ENCODE results near the gene GRB14.

The GRB14 gene

GRCh38 chr2:164599954-164600589 lies 21.2 kb downstream of the GRB14 start:
- Histone ChIP-seq H3K4me2 (ENCODE audit: low read depth, low read length) (no peak overlapping the region), H3K27ac (ENCODE audit: low read length) (no peak overlapping the region), H3K9ac (ENCODE audit: low read length) (no peak overlapping the region), H3K79me2 (ENCODE audit: low read length) (no peaks in the 10 kb centered on the region), H3F3A (ENCODE audit: insufficient read depth, low read length) (no peaks in the 10 kb centered on the region), H3K36me3 (replicated peaks; ENCODE audit: insufficient read depth, low read length) (no peaks in the 10 kb centered on the region), H3K9me2 (replicated peaks; ENCODE audit: insufficient read depth, low read length) (no peaks in the 10 kb centered on the region), H3K9me3 (replicated peaks; ENCODE audit: insufficient read depth, low read length) (no peaks in the 10 kb centered on the region), H2AFZ (ENCODE audit: low read length) (no peak overlapping the region), H3K27me3 (replicated peaks; ENCODE audit: insufficient read depth, low read length) (no peaks in the 10 kb centered on the region), H3K4me3 (ENCODE audit: low read length) (no peak overlapping the region), H3K4me1 (ENCODE audit: low read length) (no peaks in the 10 kb centered on the region), H4K20me1 (ENCODE audit: insufficient read depth, low read length) (no peaks in the 10 kb centered on the region)
- TF ChIP-seq EZH2 (optimal IDR thresholded peaks at IDR 0.05; ENCODE audit: low read depth, low read length) (no peak), EZH2phosphoT487 (IDR thresholded peaks at IDR 0.05; ENCODE audit: low read length) (no peak)
- TF ChIP-seq, protein P1, sequence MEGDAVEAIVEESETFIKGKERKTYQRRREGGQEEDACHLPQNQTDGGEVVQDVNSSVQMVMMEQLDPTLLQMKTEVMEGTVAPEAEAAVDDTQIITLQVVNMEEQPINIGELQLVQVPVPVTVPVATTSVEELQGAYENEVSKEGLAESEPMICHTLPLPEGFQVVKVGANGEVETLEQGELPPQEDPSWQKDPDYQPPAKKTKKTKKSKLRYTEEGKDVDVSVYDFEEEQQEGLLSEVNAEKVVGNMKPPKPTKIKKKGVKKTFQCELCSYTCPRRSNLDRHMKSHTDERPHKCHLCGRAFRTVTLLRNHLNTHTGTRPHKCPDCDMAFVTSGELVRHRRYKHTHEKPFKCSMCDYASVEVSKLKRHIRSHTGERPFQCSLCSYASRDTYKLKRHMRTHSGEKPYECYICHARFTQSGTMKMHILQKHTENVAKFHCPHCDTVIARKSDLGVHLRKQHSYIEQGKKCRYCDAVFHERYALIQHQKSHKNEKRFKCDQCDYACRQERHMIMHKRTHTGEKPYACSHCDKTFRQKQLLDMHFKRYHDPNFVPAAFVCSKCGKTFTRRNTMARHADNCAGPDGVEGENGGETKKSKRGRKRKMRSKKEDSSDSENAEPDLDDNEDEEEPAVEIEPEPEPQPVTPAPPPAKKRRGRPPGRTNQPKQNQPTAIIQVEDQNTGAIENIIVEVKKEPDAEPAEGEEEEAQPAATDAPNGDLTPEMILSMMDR (IDR thresholded peaks at IDR 0.05; ENCODE audit: low read length), result peak; percentile 97
- DNase-seq, result peak; percentile 83

DNA sequence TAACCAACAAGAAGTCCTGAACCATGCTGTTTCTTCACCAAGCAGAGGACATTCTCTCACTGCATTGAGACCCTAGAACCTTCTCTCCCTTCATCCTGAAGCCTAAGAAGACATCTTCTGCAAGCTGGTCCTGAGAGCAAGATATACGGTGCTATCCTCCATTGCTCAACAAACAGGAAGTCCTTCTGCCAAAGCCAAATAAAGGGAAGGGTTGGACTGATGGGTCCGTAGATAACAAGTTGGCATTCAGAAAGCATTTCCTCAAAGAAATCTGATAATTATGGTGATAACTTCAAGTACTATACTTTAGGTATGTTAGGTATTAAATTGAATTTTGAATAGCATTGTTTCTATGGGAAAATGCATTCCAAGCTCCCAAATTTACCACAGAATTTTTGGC lies 23.3 kb downstream of the GRB14 start:
- no peak for DNase-seq
- no peak overlapping the region for H3K4me3 ChIP-seq (ENCODE audit: low read length)
- no peaks in the 10 kb centered on the region for H3K9me3 ChIP-seq (replicated peaks; ENCODE audit: insufficient read depth, low read length)
- no peaks in the 10 kb centered on the region for H4K20me1 ChIP-seq (ENCODE audit: insufficient read depth, low read length)
- no peaks in the 10 kb centered on the region for H3F3A ChIP-seq (ENCODE audit: insufficient read depth, low read length)
- no peaks in the 10 kb centered on the region for H3K4me1 ChIP-seq (ENCODE audit: low read length)
- no peak overlapping the region for H2AFZ ChIP-seq (ENCODE audit: low read length)
- TF ChIP-seq, protein P1 (IDR thresholded peaks at IDR 0.05; ENCODE audit: low read length), result no peak
- TF ChIP-seq EZH2phosphoT487 (IDR thresholded peaks at IDR 0.05; ENCODE audit: low read length) (no peak), EZH2 (optimal IDR thresholded peaks at IDR 0.05; ENCODE audit: low read depth, low read length) (no peak)
- no peaks in the 10 kb centered on the region for H3K79me2 ChIP-seq (ENCODE audit: low read length)
- H3K27me3 ChIP-seq (replicated peaks; ENCODE audit: insufficient read depth, low read length), result no peaks in the 10 kb centered on the region
- no peaks in the 10 kb centered on the region for H3K36me3 ChIP-seq (replicated peaks; ENCODE audit: insufficient read depth, low read length)
- H3K4me2 ChIP-seq (ENCODE audit: low read depth, low read length), result no peak overlapping the region
- no peak overlapping the region for H3K27ac ChIP-seq (ENCODE audit: low read length)
- no peaks in the 10 kb centered on the region for H3K9me2 ChIP-seq (replicated peaks; ENCODE audit: insufficient read depth, low read length)
- no peak overlapping the region for H3K9ac ChIP-seq (ENCODE audit: low read length)

GRCh38 chr2:164595031-164595430 lies 26.3 kb downstream of the GRB14 start:
- Histone ChIP-seq H4K20me1 (ENCODE audit: insufficient read depth, low read length) (no peaks in the 10 kb centered on the region), H3K4me1 (ENCODE audit: low read length) (no peaks in the 10 kb centered on the region), H3K4me2 (ENCODE audit: low read depth, low read length) (no peak overlapping the region), H3K36me3 (replicated peaks; ENCODE audit: insufficient read depth, low read length) (no peaks in the 10 kb centered on the region), H3K9me2 (replicated peaks; ENCODE audit: insufficient read depth, low read length) (no peaks in the 10 kb centered on the region), H2AFZ (ENCODE audit: low read length) (no peak overlapping the region), H3K9ac (ENCODE audit: low read length) (no peak overlapping the region), H3K27me3 (replicated peaks; ENCODE audit: insufficient read depth, low read length) (no peaks in the 10 kb centered on the region), H3K79me2 (ENCODE audit: low read length) (no peaks in the 10 kb centered on the region), H3K9me3 (replicated peaks; ENCODE audit: insufficient read depth, low read length) (no peaks in the 10 kb centered on the region), H3K4me3 (ENCODE audit: low read length) (no peak overlapping the region), H3F3A (ENCODE audit: insufficient read depth, low read length) (no peaks in the 10 kb centered on the region), H3K27ac (ENCODE audit: low read length) (no peak overlapping the region)
- DNase-seq, result no peak
- no peak for TF ChIP-seq EZH2phosphoT487 (IDR thresholded peaks at IDR 0.05; ENCODE audit: low read length)
- TF ChIP-seq, protein P1 (IDR thresholded peaks at IDR 0.05; ENCODE audit: low read length), result no peak

All from MM.1S (cell line).